HS-5 (cell line): ENCODE results near the gene SHMT1.
A peak's percentile ranks its signal among the peaks of the same experiment; 100 is the strongest.
"Not testable (repeated sequence)": the region's sequence is repeated elsewhere in the genome, so short reads cannot be mapped to it uniquely, and the experiment has no call there.

Experiments
- DNase-seq: peaks from one replicate; pipeline ENCODE4 v3.0.0-alpha.2; 2012; ENCODE audit warnings: low read depth

SHMT1 gene

GRCh38 chr17:18378205-18378505 lies 14.8 kb upstream of the SHMT1 start:
- DNase-seq = no peak

GRCh38 chr17:18377437-18378204 lies 14.3 kb upstream of the SHMT1 start, which contains the start of gene EVPLL:
Gene EVPLL (plus strand): TSS chr17:18377778. CDS start chr17:18380938, 3,160 bp downstream.
- DNase-seq = no peak

- no peak for DNase-seq
Observed at GRCh38 chr17:18374216-18374615, 10.9 kb upstream of the SHMT1 start.

DNA sequence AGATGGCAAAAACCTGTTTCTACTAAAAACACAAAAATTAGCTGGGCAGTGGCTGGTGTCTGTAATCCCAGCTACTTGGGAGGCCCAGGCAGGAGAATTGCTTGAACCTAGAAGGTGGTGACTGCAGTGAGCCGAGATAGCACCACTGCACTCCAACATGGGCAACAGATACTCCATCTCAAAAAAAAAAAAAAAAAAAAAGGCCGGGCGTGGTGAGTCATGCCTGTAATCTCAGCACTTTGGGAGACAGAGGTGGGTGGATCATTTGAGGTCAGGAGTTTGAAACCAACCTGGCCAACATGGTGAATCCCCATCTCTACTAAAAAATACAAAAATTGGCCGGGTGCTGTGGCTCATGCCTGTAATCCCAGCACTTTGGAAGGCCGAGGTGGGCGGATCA lies 9.8 kb upstream of the SHMT1 start:
- not testable (repeated sequence) for DNase-seq

GRCh38 chr17:18371455-18371854 lies 8.1 kb upstream of the SHMT1 start:
- DNase-seq = no peak

GRCh38 chr17:18370761-18371160 lies 7.4 kb upstream of the SHMT1 start:
- no peak for DNase-seq

GRCh38 chr17:18368946-18369345 lies 5.6 kb upstream of the SHMT1 start:
- DNase-seq = no peak

- DNase-seq = no peak
Observed at GRCh38 chr17:18364166-18364565, 816 bp upstream of the SHMT1 start.

- no peak for DNase-seq
Observed at GRCh38 chr17:18362698-18363100, 651 bp downstream of the SHMT1 start.

DNA sequence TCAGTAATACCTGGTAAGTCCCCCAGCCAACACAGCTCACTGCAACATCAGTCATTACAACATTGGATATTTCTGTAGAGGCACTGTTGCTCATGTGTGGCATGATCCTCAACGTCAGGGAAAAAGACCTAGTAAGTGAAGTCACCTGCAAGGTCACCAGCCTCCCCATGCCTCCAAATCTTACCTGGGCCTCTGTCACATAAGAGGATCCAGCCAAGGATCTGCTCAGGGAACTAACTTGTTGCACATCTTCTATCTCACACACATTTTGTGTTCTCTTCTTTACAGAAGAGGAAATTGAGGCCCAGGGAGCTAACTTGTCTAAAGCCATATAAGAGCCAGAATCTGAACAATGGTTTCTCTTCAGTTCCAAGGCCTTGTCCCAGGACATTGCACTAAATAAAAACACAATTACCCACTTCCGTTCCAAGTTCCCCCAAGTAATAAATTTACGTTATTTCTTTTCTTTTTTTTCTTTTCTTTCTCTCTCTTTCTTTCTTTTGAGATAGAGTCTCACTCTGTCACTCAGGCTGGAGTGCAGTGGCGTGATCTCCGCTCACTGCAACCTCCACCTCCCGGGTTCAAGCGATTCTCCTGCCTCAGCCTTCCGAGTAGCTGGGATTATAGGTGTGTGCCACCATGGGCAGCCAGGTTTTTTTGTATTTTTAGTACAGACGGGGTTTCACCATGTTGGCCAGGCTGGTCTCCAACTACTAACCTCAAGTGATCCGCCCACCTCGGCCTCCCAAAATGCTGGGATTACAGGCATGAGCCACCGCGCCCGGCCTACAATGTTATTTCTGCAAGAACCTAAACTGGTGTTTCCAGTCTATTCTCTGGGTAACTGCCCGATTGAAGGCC lies 1.3 kb downstream of the SHMT1 start:
- DNase-seq = no peak

DNA sequence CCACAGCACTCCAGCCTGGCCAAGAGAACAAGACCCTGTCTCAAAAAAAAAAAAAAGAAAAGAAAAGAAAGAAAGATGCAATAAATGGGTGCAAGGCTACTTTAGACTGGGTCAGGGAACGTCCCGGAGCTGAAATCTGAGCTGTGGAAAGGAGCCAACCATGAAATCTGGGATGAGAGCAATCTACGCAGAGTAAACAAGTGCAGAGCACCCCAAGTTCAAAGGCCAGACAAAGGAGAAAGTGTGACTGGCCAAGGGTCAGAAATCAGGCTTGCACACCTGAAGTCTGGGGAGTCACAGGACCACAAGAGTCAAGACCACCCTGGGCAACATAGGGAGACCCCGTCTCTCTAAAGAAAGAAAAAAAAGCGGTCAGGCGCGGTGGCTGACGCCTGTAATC lies 2.8 kb downstream of the SHMT1 start:
- no peak for DNase-seq

DNA sequence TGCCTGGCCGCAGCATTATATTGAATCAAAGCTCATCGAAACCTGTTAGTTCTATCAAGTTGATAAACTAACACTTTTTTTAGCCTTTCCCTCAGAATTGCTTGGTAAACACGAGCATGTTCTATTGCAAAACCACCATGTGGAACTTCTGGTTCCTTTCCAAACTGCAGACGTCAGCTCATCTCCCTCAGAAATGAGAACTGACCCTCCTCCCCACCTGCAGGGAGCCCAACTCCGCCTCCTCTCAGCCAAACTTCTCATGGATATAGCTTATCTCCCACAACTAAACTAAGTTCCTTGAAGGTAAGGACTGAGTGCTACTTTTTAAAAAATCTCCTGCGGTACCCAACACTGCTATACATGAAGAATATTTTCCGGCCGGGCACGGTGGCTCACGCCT lies 6.7 kb downstream of the SHMT1 start:
- DNase-seq = no peak

DNA sequence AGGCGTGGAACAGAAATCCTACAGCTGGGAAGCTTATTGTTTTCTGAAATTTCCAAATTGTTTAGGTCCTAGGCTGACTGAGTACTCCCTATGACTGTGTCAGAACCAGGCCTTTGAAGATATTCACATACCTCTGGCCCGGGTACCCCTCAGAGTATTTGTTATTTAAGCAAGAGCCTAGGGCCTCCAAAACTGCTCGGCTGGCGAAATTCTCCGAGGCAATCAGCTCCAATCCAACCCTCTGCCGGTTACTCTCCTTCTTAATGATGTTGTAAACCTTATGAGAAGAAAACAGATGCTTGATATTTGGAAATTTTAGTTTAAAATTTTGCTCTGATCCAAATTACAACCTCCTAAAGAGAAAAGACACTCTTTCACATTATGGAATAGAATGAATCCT lies 9.8 kb downstream of the SHMT1 start:
- DNase-seq = no peak

GRCh38 chr17:18344021-18344420 lies 19.3 kb downstream of the SHMT1 start:
- DNase-seq = no peak

DNA sequence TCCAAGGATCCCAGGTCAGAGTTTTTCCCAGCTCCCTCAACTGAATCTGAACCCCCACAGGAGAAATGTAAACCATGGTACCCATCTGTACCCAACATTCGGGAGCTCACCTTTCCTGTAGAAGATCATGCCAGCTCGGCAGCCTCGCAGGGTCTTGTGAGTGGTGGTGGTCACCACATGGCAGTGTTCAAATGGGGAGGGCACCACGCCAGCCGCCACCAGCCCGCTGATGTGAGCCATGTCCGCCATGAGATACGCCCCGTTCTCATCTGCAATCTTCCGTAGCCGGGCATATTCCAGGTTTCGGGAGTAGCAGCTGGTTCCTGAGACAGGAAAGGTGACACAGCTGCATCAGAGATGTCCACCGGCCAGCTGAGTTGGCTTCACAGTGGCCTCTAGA lies 23.4 kb downstream of the SHMT1 start:
- DNase-seq = no peak

DNA sequence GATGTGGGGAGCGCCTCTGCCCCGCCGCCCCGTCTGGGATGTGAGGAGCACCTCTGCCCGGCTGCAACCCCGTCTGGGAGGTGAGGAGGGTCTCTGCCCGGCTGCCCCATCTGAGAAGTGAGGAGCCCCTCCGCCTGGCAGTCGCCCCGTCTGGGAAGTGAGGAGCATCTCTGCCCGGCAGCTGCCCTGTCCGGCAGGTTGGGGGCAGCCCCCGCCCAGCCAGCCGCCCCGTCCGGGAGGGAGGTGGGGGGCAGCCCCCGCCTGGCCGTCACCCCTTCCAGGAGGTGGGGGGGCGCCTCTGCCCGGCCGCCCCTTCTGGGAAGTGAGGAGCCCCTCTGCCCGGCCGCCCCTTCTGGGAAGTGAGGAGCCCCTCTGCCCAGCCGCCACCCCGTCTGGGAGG lies 25.2 kb downstream of the SHMT1 start:
- DNase-seq = not testable (repeated sequence)

- DNase-seq = peak; percentile 25
Observed at GRCh38 chr17:18332909-18333489, 30.4 kb downstream of the SHMT1 start.

DNA sequence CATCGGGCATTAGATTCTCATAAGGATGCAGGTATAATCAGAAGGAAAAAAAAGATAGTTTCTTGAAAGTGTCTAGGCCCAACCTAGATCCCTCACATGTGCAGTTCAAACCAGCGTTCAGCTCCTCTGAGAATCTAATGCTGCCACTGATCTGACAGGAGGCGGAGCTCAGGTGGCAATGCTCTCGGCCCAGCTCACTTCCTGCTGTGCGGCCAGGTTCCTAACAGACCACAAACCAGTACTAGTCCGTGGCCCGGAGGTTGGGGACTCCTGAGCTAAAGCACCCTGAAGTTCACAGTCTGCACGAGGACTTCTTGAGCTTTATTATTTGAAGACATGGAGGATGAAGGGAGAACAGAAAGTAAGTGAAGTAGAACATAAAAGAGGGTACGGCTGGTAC lies 31.5 kb downstream of the SHMT1 start:
- DNase-seq = no peak

DNA sequence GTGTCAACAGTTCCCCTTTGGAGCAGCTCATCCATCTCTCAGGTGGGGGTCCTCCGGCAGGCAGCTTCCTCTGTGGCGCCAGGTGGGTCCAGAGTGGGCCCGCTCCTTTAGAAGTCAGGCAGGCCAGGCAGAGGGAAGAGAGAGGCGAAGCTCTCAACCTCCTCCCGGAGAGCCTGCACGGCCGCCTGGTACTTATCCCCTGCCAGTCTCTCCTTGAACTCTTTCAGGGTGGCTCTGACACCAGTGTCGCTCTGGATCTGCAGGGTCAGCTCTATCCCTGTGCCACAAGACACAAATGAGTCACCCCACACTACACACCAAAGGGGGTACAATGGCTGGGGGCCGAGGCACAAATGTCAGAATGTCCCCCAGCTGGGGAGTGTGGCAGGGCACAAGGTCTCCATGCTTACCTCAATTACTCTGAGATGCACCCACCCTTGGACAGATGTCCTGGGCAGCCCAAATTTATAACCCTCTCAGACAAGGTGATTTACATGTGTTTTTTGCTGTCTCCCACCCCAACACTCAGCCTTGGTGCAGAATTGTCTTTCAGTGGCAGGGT lies 34.6 kb downstream of the SHMT1 start:
- DNase-seq = no peak

DNA sequence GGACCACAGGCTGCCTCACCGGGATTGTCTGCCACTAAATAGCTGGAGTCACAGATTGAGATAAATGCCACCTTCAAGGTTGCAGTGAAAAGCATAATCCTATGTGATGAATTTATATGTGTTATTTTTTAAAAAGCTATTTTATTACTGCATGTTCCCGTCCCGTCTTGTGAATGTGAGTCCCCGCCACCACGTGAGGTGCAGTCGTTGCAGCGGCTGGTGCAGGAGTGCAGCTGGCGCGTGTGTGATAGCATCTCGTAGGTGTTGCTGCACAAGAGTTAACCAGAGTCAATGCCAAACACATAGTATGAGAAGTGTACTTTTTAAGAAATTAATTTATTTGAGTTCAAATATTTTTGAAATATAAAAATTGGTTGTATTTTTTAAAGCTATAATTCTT lies 35.8 kb downstream of the SHMT1 start:
- no peak for DNase-seq

GRCh38 chr17:18327093-18327492 lies 36.3 kb downstream of the SHMT1 start:
- no peak for DNase-seq

DNA sequence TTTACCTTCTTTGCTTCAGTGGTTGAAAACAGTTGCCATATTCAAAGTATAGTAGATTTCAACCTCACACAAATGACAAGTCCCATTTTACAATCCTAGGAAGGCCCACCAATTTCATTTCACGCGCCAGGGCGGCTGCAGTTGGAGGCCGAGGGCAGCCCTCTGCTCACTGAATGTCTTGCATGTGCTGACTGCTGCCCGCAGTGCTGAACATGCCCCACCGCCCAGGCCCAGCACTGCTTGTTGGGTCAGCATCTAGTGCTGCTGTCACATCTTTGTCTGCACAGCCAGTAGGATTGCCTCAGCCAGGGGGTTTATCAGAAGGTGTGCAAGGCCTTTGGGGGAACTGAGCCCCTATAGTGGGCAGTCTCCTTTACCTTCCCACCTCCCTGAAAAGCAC lies 36.8 kb downstream of the SHMT1 start:
- DNase-seq = no peak

DNA sequence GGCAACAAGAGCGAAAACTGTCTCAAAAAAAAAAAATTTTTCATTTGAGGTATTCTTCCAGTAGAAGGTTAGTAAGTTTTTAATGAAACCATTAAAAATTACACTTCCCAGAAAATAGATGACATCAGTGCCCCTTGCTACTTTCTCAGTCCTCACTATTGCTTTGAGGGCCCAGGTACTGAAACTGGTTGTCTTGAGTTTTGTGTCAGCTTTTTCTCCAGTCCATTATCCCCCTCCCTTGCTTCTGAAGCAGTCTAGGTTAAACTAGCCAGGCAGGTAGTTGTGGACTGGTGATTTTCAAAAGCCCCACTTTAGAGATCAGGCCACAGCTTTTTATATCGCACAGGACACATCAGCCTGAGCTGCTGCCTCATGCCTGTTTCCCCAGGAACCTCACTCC lies 37.3 kb downstream of the SHMT1 start:
- DNase-seq = no peak
